ENCODE results near the gene GNA14. TPM values are rescaled to one million over a fixed set of nuclear protein-coding genes. Genes with fewer than 3 reads are reported as not detected.
"Not testable (repeated sequence)": the region's sequence is repeated elsewhere in the genome, so short reads cannot be mapped to it uniquely, and the experiment has no call there.

The GNA14 gene
- total RNA-seq, 1 experiment from 2014 or later, result 3.4 TPM

DNA sequence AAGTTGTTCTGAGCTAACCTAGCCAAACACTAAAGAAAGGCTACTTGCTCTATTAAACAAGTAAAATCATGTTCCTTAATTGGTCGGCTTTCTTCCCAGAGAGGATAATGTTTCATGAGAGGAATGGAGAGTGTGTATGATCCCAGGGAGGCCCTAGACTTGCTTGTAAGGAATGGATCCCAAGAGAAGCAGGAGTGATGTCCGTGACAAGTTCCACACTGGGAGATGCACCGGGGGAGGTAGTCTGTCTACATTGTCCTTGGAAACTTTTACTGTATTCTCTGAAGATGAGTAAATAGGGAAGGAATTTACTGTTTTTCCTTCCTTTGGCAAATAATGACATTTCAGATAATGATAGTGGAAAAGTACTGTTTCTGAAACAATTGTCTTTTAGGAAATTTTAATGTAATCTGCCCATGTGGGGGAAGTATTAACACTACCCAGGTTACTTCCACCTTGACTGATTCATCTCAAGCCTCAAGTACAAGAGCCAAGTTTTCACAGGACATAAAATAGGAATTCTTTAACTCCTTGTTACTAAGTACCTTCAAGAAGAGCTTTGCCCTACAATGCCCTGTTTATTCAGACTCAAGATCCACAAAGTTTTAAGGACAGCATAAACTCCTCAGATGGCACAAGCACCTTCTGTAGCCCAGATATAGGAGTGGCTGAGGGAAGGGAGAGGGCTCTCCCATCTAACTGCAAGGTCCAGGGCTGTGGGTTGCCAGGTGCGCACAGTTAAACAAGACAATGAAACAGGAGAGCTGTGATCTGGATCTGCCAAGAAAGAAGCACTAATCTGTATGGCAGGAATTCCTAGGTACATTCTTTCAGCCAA lies 152.1 kb downstream of the GNA14 start:
- no peak for DNase-seq (ENCODE audit: low spot score)

DNA sequence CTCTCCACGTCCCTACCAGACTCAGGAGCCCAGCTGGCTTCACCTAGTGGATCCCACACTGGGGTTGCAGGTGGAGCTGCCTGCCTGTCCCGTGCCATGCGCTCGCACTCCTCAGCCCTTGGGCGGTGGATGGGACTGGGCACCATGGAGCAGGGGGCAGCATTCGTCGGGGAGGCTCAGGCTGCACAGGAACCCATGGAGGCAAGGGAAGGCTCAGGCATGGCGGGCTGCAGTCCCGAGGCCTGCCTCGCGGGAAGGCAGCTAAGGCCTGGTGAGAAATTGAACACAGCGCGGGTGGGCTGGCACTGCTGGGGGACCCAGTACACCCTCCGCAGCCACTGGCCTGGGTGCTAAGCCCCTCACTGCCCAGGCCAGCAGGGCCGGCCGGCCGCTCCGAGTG lies 157.8 kb downstream of the GNA14 start:
- DNase-seq (ENCODE audit: low spot score), result not testable (repeated sequence)

- not testable (repeated sequence) for DNase-seq (ENCODE audit: low spot score)
These were observed 158.5 kb downstream of the GNA14 start for GRCh38 chr9:77489405-77490163.

- DNase-seq (ENCODE audit: low spot score), result no peak
These were observed 159.5 kb downstream of the GNA14 start for GRCh38 chr9:77488439-77489126.

GRCh38 chr9:77486968-77487367 lies 161.2 kb downstream of the GNA14 start:
- no peak for DNase-seq (ENCODE audit: low spot score)

DNA sequence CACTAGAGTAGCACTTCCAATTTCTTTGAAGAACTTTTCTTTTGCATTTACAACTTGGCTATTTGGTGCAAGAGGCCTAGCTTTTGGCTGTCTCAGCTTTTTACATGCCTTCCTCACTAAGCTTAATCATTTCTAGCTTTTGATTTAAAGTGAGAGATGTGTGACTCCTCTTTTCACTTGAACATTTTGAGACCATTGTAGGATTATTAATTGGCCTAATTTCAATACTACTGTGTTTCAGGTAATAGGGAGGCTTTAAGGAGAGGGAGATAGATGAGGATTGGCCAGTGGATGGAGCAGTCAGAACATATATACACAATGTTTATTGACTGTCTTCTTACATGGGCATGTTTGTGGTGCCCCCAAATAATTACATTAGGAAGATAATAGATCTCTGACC lies 161.7 kb downstream of the GNA14 start:
- DNase-seq (ENCODE audit: low spot score), result no peak

GRCh38 chr9:77475641-77476473 lies 172.3 kb downstream of the GNA14 start:
- no peak for DNase-seq (ENCODE audit: low spot score)

GRCh38 chr9:77474936-77475335 lies 173.2 kb downstream of the GNA14 start:
- DNase-seq (ENCODE audit: low spot score), result no peak

GRCh38 chr9:77472646-77473045 lies 175.5 kb downstream of the GNA14 start:
- DNase-seq (ENCODE audit: low spot score), result no peak

- DNase-seq (ENCODE audit: low spot score), result no peak
These were observed 176.6 kb downstream of the GNA14 start for GRCh38 chr9:77471572-77471971.

DNA sequence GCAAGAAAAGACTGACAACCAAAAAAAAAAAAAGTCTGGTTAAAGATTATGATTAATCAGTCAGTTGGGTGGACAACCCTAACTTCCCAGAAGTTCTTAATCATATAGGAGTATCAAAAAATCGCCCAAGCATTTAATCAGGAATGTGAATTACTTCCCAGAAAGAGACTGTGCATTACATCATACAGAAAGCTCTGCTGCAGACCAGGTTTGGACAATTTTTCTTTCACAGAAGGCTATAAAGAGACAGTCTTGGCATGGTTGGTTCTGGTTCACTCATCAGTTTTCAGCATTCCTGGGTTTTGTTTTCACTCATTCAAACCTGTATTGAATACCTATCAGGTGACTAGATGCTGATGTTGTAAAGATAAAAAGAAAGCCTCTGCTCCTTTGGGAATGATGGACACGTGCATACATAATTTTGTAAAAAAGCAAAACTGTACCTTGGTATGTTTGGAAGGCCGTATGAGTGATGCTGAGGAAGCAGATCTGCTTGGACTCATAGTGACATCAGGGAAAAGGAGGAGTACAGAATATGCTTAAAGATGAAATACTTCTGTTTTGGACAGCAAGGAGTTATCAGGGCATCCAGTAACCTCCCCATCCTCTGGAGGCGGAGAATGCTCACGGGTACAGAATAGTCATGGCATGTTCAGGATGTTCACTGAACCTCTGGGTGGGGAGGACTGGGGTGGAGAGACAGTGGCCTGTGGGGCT lies 178.4 kb downstream of the GNA14 start:
- DNase-seq (ENCODE audit: low spot score), result no peak

GRCh38 chr9:77464661-77465060 lies 183.5 kb downstream of the GNA14 start:
- DNase-seq (ENCODE audit: low spot score), result no peak

DNA sequence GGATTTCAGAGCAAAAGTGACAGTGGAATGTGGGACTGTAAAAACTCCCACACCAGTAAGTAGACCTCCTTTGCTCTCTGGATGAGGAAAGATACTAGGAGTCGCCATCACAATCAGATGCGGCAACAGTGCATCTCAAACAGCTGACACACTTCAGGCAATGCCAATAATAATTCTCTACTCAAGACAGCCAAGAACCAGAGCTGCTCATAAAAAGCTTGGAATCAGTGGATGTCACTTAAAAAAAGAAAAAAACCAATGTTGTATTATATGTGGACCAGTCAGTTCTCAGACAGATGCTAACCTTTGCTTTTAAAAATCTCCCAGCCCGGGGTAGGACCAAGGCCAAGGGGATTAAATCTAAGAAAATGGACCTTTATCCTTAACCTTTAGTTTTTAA lies 185.0 kb downstream of the GNA14 start:
- no peak for DNase-seq (ENCODE audit: low spot score)

DNA sequence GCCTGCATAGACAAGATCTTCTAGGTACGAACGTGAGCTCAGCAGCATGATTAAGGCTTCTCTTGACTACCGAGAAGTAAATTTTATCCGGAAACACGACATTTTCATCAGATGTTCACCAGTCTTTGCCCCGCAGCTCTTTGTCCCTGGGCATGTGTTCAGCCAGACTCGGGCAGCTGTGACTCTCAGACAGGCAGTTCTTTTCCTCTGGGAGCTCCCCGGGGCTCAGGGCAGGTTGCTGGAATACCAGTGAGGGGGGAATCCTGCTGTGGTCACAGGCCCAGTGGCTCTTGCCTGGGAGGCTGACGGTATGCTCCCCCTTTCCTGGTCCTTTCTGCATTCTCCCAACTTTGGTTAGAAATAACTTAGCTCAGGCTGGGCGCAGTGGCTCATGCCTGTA lies 186.1 kb downstream of the GNA14 start:
- no peak for DNase-seq (ENCODE audit: low spot score)

DNA sequence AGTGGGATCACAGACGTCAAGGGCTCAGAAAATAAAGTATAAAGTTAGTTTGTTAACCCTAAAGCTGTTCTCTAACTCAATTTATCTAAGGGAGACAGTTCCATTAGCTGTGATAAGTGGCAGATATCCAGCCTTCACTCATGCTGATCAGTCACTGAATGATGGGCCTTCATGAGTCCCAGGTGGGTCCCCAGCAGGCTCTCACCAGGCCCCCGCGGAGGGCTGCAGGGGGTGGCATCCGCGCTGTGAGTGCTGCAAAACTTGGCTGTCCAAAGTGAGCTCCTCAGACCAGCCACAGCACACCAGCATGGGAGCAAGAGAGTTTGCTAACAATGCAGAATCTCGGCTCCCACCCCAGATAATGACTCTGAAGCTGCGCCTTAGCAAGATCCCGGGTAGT lies 187.2 kb downstream of the GNA14 start:
- no peak for DNase-seq (ENCODE audit: low spot score)

DNA sequence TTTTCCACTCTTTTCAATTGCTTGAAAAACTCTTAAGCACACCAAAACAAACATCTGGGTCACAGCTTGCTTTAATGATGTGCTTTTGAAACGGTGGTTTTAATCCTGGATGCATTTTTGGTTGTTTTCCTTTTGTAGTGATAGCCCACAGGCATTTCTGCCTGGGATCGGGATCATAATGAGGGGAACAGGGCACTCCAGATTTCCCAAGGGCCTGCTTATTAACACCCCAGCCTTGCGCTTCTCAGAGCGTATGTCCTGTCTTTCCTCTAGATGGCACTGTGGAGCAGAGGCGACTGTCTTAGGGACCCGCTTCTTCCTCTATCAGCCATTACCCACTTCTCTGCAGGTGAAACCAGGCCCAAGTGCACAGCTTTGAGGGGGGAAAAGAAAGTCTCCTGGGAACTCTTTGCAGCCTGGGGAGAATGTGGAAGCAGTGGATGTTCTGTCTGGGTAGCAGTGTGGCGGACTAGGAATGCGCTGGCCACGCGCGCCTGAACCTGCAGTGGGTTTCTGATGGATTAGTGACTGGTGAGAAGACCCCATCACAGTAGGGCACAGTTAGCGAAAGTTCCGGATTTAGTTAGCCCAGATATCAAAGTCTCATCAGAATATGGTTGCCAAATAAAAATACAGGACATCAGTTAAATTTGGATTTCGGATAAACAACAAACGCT lies 190.1 kb downstream of the GNA14 start:
- peak; percentile 94 for DNase-seq (ENCODE audit: low spot score)

GRCh38 chr9:77456829-77457437 lies 191.2 kb downstream of the GNA14 start:
- peak; percentile 98 for DNase-seq (ENCODE audit: low spot score)

- DNase-seq (ENCODE audit: low spot score), result peak; percentile 83
These were observed 192.7 kb downstream of the GNA14 start for GRCh38 chr9:77455312-77455927.

DNA sequence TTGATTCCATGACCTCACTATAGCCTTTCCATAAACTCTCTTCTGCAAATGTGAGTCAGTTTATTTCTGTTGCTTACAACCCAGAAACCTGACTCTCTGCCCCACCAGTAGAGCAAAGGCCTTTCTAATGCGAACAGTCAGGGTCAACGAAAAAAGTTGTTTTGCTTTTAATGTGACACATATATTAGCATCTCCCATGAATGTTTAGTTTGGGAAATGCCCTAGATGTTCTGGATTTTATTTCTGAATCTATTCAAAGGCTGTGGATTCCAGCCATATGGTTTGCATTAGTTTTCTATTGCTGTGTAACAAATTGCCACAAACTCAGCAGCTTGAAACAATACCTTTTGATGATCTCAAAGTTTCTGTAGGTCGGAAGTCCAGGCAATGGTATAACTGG lies 193.5 kb downstream of the GNA14 start:
- no peak for DNase-seq (ENCODE audit: low spot score)
